ENCODE measurements around the gene TCF3. TPM values are rescaled to one million over a fixed set of nuclear protein-coding genes. Genes with fewer than 3 reads are reported as not detected.
A peak's percentile ranks its signal among the peaks of the same experiment; 100 is the strongest.

Gene TCF3
- total and polyA plus RNA-seq, 2 donors (not counting 1 experiment from before 2014, with no cell fraction given) = 39.3 to 54.7 TPM

GRCh38 chr19:1650650-1651567, 1.5 kb downstream of the TCF3 start:
- Histone ChIP-seq H4K20me1 (ENCODE audit: control insufficient read depth, extremely low read depth, insufficient read depth, low read length) (no peaks in the 10 kb centered on the region), H3K9me3 (ENCODE audit: control insufficient read depth, insufficient read depth, low read depth, low read length) (no peaks in the 10 kb centered on the region), H3K79me2 (ENCODE audit: control insufficient read depth, insufficient read depth, low read length) (peaks cover 33% of the 10 kb centered on the region), H3K27me3 (ENCODE audit: control insufficient read depth, insufficient read depth, low read length) (no peaks in the 10 kb centered on the region), H2AFZ (ENCODE audit: low read length) (no peak overlapping the region), H3K9ac (ENCODE audit: insufficient read depth, low read length) (peak overlapping the region; percentile 66), H3K27ac (ENCODE audit: insufficient read depth, low read length) (peak overlapping the region; percentile 47), H3K36me3 (ENCODE audit: control insufficient read depth, insufficient read depth, low read length) (peaks cover 3% of the 10 kb centered on the region), H3K4me3 (replicated peaks in 1 of 4; ENCODE audit: control extremely low read depth in 1 of 4, insufficient read depth in 1 of 4, low read depth in 3 of 4, low read length in 4 of 4) (peak overlapping the region; percentile 65 to 86 (median 82)), H3K4me1 (ENCODE audit: control insufficient read depth, extremely low read depth, insufficient read depth, low read length) (peaks cover 3% of the 10 kb centered on the region), H3K4me2 (ENCODE audit: extremely low read depth, insufficient read depth, low read length) (peak overlapping the region; percentile 89)
- TF ChIP-seq EZH2 (IDR thresholded peaks at IDR 0.05; ENCODE audit: low read length, missing control alignments) = no peak
- TF ChIP-seq, protein P1, sequence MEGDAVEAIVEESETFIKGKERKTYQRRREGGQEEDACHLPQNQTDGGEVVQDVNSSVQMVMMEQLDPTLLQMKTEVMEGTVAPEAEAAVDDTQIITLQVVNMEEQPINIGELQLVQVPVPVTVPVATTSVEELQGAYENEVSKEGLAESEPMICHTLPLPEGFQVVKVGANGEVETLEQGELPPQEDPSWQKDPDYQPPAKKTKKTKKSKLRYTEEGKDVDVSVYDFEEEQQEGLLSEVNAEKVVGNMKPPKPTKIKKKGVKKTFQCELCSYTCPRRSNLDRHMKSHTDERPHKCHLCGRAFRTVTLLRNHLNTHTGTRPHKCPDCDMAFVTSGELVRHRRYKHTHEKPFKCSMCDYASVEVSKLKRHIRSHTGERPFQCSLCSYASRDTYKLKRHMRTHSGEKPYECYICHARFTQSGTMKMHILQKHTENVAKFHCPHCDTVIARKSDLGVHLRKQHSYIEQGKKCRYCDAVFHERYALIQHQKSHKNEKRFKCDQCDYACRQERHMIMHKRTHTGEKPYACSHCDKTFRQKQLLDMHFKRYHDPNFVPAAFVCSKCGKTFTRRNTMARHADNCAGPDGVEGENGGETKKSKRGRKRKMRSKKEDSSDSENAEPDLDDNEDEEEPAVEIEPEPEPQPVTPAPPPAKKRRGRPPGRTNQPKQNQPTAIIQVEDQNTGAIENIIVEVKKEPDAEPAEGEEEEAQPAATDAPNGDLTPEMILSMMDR (conservative IDR thresholded peaks at IDR 0.05 in 1 of 2, IDR thresholded peaks at IDR 0.05 in 1 of 2; ENCODE audit: low read depth in 1 of 2, low read length in 2 of 2) = peak in 1 of 2 donors; percentile 6
- DNase-seq (ENCODE audit: low read depth in 2 of 2) = peak; percentile 21 to 42

- Histone ChIP-seq H3K79me2 (ENCODE audit: control insufficient read depth, insufficient read depth, low read length) (peaks cover 33% of the 10 kb centered on the region), H3K9ac (ENCODE audit: insufficient read depth, low read length) (peak overlapping the region; percentile 23), H4K20me1 (ENCODE audit: control insufficient read depth, extremely low read depth, insufficient read depth, low read length) (no peaks in the 10 kb centered on the region), H3K36me3 (ENCODE audit: control insufficient read depth, insufficient read depth, low read length) (peaks cover 7% of the 10 kb centered on the region), H3K9me3 (ENCODE audit: control insufficient read depth, insufficient read depth, low read depth, low read length) (no peaks in the 10 kb centered on the region), H3K4me2 (ENCODE audit: extremely low read depth, insufficient read depth, low read length) (peak overlapping the region; percentile 89), H2AFZ (ENCODE audit: low read length) (no peak overlapping the region), H3K27me3 (ENCODE audit: control insufficient read depth, insufficient read depth, low read length) (no peaks in the 10 kb centered on the region), H3K27ac (ENCODE audit: insufficient read depth, low read length) (no peak overlapping the region), H3K4me3 (replicated peaks in 1 of 4; ENCODE audit: control extremely low read depth in 1 of 4, insufficient read depth in 1 of 4, low read depth in 3 of 4, low read length in 4 of 4) (peak overlapping the region; percentile 21 to 86 (median 74)), H3K4me1 (ENCODE audit: control insufficient read depth, extremely low read depth, insufficient read depth, low read length) (peaks cover 3% of the 10 kb centered on the region)
- no peak for DNase-seq (ENCODE audit: low read depth in 2 of 2)
- TF ChIP-seq EZH2 (IDR thresholded peaks at IDR 0.05; ENCODE audit: low read length, missing control alignments) = no peak
- TF ChIP-seq, protein P1 (conservative IDR thresholded peaks at IDR 0.05 in 1 of 2, IDR thresholded peaks at IDR 0.05 in 1 of 2; ENCODE audit: low read depth in 1 of 2, low read length in 2 of 2) = no peak
Measured at GRCh38 chr19:1649706-1650649, 2.4 kb downstream of the TCF3 start.
